NCI-H1048 (cell line): ENCODE data around the gene CD320.
"Not testable (repeated sequence)": the region's sequence is repeated elsewhere in the genome, so short reads cannot be mapped to it uniquely, and the experiment has no call there.

ENCODE experiments used
- DNase-seq: peaks from one replicate; lab custom pipeline; 2025; lab: John Stamatoyannopoulos, UW

Gene CD320

GRCh38 chr19:8308891-8309291 lies 733 bp upstream of the CD320 start:
- DNase-seq: no peak

- DNase-seq: no peak
Observed at GRCh38 chr19:8307400-8307964, 676 bp downstream of the CD320 start.

- no peak for DNase-seq
Observed at GRCh38 chr19:8306235-8307054, 1.7 kb downstream of the CD320 start.

GRCh38 chr19:8305798-8306197 lies 2.4 kb downstream of the CD320 start:
- DNase-seq: no peak

GRCh38 chr19:8304841-8305621 lies 3.1 kb downstream of the CD320 start:
- peak; percentile 27 for DNase-seq

- DNase-seq: no peak
Observed at GRCh38 chr19:8302734-8303133, 5.4 kb downstream of the CD320 start.

GRCh38 chr19:8302357-8302691 lies 5.8 kb downstream of the CD320 start:
- DNase-seq: no peak

GRCh38 chr19:8291337-8291736 lies 16.8 kb downstream of the CD320 start:
- DNase-seq: not testable (repeated sequence)

- DNase-seq: not testable (repeated sequence)
Observed at GRCh38 chr19:8276508-8276907, 31.6 kb downstream of the CD320 start.

GRCh38 chr19:8269724-8270123 lies 38.4 kb downstream of the CD320 start:
- DNase-seq: no peak

- DNase-seq: no peak
Observed at GRCh38 chr19:8265872-8266271, 42.3 kb downstream of the CD320 start.

GRCh38 chr19:8264248-8264647 lies 43.9 kb downstream of the CD320 start:
- DNase-seq: not testable (repeated sequence)

- no peak for DNase-seq
Observed at GRCh38 chr19:8262431-8262830, 45.7 kb downstream of the CD320 start.

- no peak for DNase-seq
Observed at GRCh38 chr19:8261881-8262280, 46.3 kb downstream of the CD320 start.

- no peak for DNase-seq
Observed at GRCh38 chr19:8261347-8261746, 46.8 kb downstream of the CD320 start.

GRCh38 chr19:8259922-8260247 lies 48.3 kb downstream of the CD320 start:
- no peak for DNase-seq

GRCh38 chr19:8259142-8259921 lies 48.8 kb downstream of the CD320 start:
- no peak for DNase-seq

- no peak for DNase-seq
Observed at GRCh38 chr19:8257052-8257443, 51.1 kb downstream of the CD320 start.

GRCh38 chr19:8256276-8257051 lies 51.7 kb downstream of the CD320 start:
- DNase-seq: no peak

- DNase-seq: no peak
Observed at GRCh38 chr19:8255426-8256125, 52.6 kb downstream of the CD320 start.
